Stimulated activated CD4-positive, alpha-beta T cell treated with anti-CD3 and anti-CD28 coated beads, TNF-alpha, amount 100 ng/mL, for 1 hour (primary cell): ENCODE results near the gene S100A5.
A peak's percentile ranks its signal among the peaks of the same experiment; 100 is the strongest.
"Not testable (repeated sequence)": the region's sequence is repeated elsewhere in the genome, so short reads cannot be mapped to it uniquely, and the experiment has no call there.

Experiments used
- DNase-seq, 3 donors: peaks; one replicate each; pipeline ENCODE4 v3.0.0-alpha.2; 2020; ENCODE audit warnings: low read depth in 3 of 3, low spot score in 1 of 3

The S100A5 gene

GRCh38 chr1:153567621-153568366 is 27.1 kb upstream of the S100A5 start:
- no peak for DNase-seq

- peak; percentile 66 to 77 (median 76) for DNase-seq
These were observed 26.0 kb upstream of the S100A5 start for GRCh38 chr1:153566414-153567371.

- peak in 1 of 3 donors; percentile 17 for DNase-seq
These were observed 25.0 kb upstream of the S100A5 start, which contains the start of gene S100A2 for GRCh38 chr1:153565529-153566374. TSS of gene S100A2 (minus strand) at chr1:153565844. CDS start at chr1:153563877, 1,967 bp downstream.

- DNase-seq = no peak
These were observed 23.3 kb upstream of the S100A5 start for GRCh38 chr1:153563991-153564390.

- DNase-seq = no peak
These were observed 22.8 kb upstream of the S100A5 start for GRCh38 chr1:153563483-153563901.

DNA sequence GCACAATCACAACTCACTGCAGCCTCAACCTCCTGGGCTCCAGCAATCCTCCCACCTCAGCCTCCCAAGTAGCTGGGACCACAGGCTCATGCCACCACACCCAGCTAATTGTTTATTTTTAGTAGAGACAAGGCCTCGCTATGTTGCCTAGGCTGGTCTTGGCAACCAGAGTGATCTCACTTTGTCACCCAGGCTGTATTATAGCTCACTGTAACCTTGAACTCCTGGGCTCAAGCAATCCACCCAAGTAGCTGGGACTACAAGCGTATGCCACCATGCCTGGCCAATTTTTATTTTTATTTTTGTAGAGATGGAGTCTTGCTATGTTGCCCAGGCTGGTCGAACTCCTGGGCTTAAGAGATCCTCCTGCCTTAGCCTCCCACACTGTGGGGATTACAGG is 21.3 kb upstream of the S100A5 start:
- DNase-seq = not testable (repeated sequence)

- no peak for DNase-seq
These were observed 20.8 kb upstream of the S100A5 start for GRCh38 chr1:153561466-153561985.

GRCh38 chr1:153560771-153561465 is 20.2 kb upstream of the S100A5 start:
- DNase-seq = no peak

DNA sequence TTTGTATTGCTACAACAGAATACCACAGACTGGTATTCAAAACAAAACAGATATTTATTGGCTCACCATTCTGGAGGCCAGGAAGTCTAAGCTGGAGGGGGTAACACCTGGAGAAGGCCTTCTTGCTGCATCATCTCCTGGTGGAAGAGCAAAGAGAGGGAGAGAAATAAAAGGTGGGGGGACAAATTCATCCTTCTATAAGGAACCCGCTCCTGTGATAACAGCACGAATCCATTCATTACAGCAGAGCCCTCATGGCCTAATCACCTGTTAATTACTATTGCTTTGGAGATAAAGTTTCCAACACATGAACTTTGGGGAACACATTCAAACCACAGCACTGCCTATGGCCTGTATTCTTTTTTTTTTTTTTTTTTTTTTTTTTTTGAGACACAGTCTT is 19.5 kb upstream of the S100A5 start:
- DNase-seq = no peak

DNA sequence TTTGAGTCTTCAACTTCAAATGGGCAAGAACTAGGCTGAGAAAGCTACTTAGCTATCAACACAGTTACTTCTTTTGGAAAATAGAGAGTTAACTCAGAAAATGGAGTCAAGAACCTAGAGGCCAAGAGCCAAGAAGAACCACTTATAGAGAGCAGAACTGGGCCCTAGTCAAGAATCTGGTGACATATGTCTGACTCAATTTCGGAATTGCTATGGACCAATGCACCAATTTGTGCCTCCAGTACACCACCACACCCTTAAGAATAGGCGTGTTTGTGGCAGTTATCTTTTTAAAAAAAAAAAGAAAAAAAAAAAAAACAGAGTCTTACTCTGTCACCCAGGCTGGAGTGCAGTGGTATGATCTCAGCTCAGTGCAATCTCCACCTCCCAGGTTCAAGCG is 17.1 kb upstream of the S100A5 start:
- DNase-seq = no peak

- no peak for DNase-seq
These were observed 15.6 kb upstream of the S100A5 start for GRCh38 chr1:153556348-153556747.

DNA sequence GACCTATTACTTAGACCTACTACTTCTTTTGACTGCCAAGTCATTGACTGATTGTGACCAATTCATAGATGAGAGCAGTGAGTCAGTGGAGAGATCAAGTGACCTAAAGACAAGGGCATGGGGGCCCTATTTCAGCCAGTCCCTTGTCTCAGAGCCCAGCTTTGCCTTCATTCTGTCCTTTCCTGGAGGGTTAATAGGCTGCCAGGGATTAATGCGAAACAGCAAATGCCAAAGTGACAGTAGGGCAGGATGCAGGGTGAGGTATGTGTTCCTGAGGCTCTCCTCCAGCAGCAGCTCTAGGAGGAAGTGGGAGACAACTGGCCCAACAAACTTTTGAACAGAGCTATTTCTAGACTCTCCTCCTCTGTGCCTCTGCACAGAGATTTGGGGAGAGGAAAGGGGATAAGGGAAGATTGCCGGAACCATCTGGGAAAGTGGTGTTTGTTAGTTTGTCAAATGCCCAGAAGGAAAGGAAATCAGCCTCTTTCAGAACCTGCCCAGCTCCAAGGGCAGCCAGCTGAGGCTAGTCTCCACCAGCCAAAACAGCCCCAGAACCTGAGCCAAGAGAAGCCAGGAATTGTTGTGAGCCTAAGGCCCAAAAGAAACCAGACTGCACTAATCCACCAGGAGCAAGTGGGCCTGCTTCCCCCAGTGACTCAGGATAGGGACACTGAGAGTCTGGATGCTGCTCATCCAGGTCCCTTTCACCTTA is 13.3 kb upstream of the S100A5 start:
- no peak for DNase-seq

DNA sequence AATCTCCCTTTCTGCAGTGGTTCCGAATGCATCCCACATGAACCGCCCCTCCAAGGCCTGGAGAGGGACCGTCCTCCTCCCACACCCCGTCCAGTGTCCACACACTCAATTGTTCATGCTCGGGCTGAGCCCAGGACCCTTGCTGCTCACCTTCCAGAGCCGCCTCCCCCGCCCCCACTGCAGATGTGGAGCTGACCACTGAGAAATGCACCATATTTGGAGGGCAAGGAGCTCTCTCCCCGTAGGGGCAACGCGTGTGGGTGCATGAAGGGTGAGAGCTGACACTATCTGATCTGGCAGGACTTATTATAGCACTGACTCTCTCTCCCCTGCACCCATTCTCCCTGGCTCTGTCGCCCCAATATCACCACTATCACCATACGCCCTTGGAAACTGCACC is 12.4 kb upstream of the S100A5 start:
- no peak for DNase-seq

DNA sequence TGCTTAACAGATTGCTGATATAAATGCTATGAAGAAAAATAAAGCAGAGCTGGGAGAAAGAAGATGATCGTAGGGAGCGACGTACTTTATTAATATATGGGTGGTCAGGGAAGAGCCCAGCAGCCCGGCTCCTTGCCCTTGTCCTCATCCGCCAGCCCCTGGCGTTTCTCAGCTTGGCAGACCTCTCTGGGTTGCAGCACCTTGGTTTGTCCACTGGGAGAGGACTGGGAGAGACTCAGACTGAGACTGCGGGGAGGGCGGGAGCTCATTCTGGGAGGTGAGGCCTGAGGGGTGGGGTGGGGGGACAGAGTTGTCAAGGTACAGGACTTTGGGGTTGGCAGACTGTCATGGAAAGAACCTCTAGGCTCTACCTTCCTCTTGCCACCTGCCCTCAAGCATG is 11.6 kb upstream of the S100A5 start:
- no peak for DNase-seq

DNA sequence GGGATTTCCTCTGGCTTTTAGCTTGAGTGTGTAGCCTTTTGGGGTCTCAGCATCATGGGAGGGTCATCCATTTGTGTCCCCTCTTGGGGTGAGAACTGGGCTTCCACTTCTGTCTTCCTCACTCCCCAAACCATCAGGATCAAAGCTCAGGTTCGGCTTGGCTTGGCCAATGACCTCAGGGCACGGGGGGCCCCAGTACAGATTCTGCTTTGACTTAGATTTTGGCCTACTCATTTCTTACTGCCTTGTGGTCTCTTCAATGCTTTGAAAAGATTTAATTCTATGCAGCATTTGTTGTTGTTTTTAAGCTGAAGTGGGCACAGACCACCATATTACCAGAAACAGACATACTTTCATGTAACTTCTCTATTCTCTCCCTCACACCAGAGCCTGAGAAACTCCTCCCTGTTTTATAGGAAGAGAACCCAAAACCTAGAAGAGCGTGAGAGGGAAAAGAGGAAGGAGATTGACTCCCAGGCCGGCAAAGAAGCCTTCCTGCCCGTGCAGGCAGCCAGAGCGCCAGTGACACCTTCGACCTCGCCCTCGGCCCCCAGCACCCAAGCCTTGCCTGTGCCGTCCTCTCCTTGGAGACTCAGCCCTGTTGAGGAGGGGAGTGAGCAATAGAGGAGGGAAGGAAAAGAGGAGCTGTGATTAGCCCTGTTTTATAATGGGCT is 10.2 kb upstream of the S100A5 start:
- DNase-seq = no peak

GRCh38 chr1:153550398-153550758 is 9.6 kb upstream of the S100A5 start:
- no peak for DNase-seq

DNA sequence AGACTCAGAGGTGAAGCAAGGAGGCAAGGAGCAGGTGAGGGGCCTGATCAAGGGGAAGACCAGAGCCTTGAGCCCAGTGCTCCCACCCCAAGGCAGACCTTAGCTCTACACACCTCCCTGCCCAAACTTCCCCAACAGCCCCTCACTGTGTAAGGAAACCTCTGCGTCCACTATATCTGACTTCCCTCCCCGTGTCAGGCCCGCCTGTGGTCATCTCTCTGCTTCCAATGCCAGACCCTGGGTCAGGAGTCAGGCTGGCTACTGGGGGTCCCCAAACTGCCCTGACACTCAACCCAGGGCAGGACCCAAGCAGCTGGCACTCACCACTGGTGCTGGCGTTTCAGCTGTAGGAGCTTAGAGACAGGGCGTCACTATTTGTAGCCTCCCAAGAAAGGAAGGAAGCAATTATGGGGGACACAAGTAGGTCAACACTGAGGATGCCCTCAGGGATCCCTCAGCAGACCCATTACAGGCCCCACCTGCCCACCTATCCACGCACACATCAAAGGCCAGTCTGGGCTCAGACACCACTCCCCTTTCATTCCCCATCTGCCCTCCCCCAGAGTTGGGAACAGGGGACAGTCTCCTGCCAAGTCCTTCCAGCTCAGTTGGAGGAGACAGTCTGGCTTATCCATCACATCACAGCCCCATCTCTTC is 9.1 kb upstream of the S100A5 start:
- no peak for DNase-seq
